ENCODE results near the gene SOX14.

Gene SOX14

GRCh38 chr3:137768361-137769321, 4.5 kb downstream of the SOX14 start:
- no peak for DNase-seq (ENCODE audit: low read depth in 2 of 2)

GRCh38 chr3:137769322-137770065, 5.4 kb downstream of the SOX14 start:
- DNase-seq (ENCODE audit: low read depth in 2 of 2) = no peak

GRCh38 chr3:137770066-137770834, 6.1 kb downstream of the SOX14 start:
- no peak for DNase-seq (ENCODE audit: low read depth in 2 of 2)

- DNase-seq (ENCODE audit: low read depth in 2 of 2) = no peak
These were observed 6.8 kb downstream of the SOX14 start for GRCh38 chr3:137770835-137771399.

GRCh38 chr3:137771401-137772213, 7.5 kb downstream of the SOX14 start:
- DNase-seq (ENCODE audit: low read depth in 2 of 2) = no peak

GRCh38 chr3:137772214-137772955, 8.3 kb downstream of the SOX14 start:
- no peak for DNase-seq (ENCODE audit: low read depth in 2 of 2)

GRCh38 chr3:137778941-137779340, 14.8 kb downstream of the SOX14 start:
- DNase-seq (ENCODE audit: low read depth in 2 of 2) = no peak

- DNase-seq (ENCODE audit: low read depth in 2 of 2) = no peak
These were observed 23.4 kb downstream of the SOX14 start for GRCh38 chr3:137787529-137787928.

- DNase-seq (ENCODE audit: low read depth in 2 of 2) = no peak
These were observed 25.1 kb downstream of the SOX14 start for GRCh38 chr3:137789236-137789635.

- no peak for DNase-seq (ENCODE audit: low read depth in 2 of 2)
These were observed 28.6 kb downstream of the SOX14 start for GRCh38 chr3:137792626-137793271.

GRCh38 chr3:137796993-137797392, 32.9 kb downstream of the SOX14 start:
- DNase-seq (ENCODE audit: low read depth in 2 of 2) = no peak

GRCh38 chr3:137803215-137803614, 39.1 kb downstream of the SOX14 start:
- no peak for DNase-seq (ENCODE audit: low read depth in 2 of 2)

- no peak for DNase-seq (ENCODE audit: low read depth in 2 of 2)
These were observed 43.9 kb downstream of the SOX14 start for GRCh38 chr3:137807998-137808397.

- no peak for DNase-seq (ENCODE audit: low read depth in 2 of 2)
These were observed 45.4 kb downstream of the SOX14 start for GRCh38 chr3:137809509-137809908.

GRCh38 chr3:137812023-137812422, 47.9 kb downstream of the SOX14 start:
- no peak for DNase-seq (ENCODE audit: low read depth in 2 of 2)

GRCh38 chr3:137815251-137815650, 51.1 kb downstream of the SOX14 start:
- DNase-seq (ENCODE audit: low read depth in 2 of 2) = no peak

Data from stimulated activated CD8-positive, alpha-beta memory T cell treated with anti-CD3 and anti-CD28 coated beads, Interleukin-2, amount 100 ng/mL, for 1 hour (primary cell).